Measurements from ENCODE around the gene JCHAIN.

The JCHAIN gene

GRCh38 chr4:70608324-70608723, 58.0 kb downstream of the JCHAIN start:
- no peak for DNase-seq (ENCODE audit: low read depth)
- TF ChIP-seq CTCF (conservative IDR thresholded peaks at IDR 0.05; ENCODE audit: low read depth, low read length), result no peak
- no peak overlapping the region for H3K4me3 ChIP-seq (ENCODE audit: low read depth, low read length)

GRCh38 chr4:70607334-70607853, 58.9 kb downstream of the JCHAIN start:
- DNase-seq (ENCODE audit: low read depth), result no peak
- H3K4me3 ChIP-seq (ENCODE audit: low read depth, low read length), result no peak overlapping the region
- TF ChIP-seq CTCF (conservative IDR thresholded peaks at IDR 0.05; ENCODE audit: low read depth, low read length), result no peak

GRCh38 chr4:70606459-70606858, 59.8 kb downstream of the JCHAIN start:
- no peak overlapping the region for H3K4me3 ChIP-seq (ENCODE audit: low read depth, low read length)
- TF ChIP-seq CTCF (conservative IDR thresholded peaks at IDR 0.05; ENCODE audit: low read depth, low read length), result no peak
- no peak for DNase-seq (ENCODE audit: low read depth)

Data from choroid plexus epithelial cell (primary cell).